ENCODE data around the gene ACIN1.
A peak's percentile ranks its signal among the peaks of the same experiment; 100 is the strongest.

Gene ACIN1

DNA sequence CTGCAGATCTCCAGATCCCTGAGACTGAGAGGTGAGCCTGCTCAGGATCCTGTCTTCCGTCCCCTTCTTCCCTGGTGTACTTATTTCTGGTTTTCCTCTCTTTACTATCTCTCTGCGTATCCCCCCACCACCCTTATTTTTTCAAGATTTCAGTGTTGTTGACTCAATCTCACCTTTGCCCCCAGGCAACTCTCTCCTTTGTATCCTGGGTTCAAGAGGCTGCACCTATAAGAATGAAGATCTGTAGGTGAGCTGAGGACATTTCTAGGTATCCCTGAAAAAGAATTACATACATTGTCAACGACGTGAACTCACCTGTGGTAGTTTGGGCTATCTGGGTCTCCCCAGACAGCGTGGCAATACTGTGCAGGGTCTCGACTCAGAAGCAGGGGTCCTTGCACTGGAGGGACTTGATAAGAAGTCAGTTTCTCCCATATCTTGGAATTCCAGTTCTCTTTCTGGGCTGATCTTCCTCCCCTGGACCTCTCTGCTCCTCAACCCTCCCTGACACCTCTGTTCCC is 9.2 kb upstream of the ACIN1 start:
- no peak for DNase-seq

DNA sequence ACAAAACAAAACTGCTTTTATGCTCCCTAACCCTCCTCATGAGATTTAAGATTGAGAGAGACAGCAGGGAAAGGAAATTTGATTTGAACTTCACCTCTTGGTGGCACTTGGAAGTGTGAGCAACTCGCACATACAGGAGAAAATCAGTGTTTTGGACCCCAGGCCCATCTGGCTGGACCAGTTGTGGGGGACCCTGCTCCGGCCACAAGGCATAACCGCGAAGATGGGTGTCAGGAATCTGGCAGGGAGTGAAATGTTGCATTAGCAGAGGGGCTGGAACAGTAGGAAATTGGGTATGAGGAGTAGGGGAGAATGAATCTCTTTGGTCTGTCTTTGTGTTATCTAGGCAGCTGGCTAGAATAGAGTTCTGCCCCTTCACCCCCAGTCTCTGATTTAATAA is 8.6 kb upstream of the ACIN1 start:
- DNase-seq, result no peak

DNA sequence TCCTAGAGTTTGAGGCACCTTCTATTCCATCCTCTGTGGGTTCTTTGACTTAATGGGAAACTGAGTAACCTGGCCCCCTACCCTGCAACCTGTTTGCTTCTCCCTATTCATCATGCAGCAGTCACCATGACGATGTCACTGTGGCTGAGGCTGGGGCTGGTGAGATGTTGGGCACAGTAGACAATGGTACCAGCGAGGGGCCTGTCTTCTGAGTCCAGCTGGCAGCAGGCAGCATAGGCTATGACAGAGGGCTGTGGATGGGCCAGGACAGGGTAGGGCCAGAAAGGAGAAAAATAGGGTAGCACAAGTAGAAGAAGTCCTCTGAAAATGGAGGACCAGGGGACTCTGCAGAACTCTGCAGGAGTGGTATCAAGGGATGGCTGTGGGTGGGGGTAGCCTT is 7.9 kb upstream of the ACIN1 start:
- DNase-seq, result no peak

DNA sequence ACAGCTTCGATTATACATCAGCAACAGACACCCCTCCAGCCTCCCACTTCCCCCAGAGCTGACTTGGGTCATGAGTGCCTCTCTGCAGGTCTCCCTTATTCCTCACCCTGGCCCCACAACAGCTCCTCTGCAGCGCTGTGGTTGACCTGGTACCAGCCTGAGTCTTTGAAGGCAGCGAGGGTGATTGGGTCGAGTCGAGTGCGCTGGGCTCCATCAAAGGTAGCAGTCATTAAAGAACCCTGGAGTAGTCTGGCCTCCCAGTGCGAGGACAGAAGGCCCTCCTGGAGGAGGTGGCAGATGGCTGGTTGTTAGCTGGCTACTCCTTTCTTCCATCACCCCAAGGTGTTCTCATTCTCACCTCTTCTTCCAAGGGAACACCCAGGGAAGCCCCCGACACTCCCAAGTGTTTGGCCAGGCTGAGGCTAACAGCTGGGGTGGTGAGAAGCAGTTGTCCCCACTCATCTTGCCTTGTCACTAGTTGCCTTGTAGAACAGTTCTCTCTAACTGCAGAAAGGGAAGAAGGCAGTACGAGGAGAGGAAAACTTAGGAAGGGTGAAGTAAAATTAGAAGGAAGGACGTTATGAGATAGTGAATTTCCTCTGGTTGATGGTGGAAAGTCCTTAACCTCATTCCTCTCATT is 7.2 kb upstream of the ACIN1 start:
- no peak for DNase-seq

DNA sequence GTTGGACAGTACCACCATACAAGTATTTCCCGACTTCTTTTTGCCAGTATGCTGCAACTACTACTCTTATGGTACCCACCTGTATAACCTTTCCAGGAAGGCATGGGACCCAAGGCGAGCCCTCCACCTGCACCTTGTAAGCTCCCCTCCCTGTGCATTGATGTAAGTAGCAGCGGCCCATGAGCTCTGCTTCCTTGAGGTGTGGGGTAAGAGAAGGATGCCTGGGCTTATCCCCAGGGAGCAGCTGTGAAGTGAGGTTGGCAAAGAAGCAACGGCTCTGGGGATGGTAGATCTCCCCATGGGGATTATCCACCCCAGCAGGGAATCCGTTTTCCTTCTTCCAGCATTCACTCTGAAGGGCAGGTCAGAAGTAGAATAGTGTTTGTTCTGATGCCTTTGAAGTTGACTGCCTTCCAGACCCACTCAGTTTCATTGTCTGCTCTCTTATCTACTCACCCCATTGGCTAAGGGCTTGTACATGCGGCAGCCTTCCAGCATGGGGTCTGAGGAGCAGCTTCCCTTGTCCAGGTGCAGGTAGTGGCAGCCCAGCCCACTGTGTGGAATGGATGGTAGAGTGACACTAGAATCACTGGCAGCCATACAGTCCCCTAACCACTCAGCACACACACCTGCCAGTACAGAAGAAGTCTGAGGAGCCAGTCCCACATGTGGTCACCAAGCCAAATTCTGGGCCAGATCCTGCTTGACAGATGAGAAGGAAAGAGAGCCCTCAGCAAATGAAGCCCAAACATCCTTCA is 6.5 kb upstream of the ACIN1 start:
- DNase-seq, result no peak

DNA sequence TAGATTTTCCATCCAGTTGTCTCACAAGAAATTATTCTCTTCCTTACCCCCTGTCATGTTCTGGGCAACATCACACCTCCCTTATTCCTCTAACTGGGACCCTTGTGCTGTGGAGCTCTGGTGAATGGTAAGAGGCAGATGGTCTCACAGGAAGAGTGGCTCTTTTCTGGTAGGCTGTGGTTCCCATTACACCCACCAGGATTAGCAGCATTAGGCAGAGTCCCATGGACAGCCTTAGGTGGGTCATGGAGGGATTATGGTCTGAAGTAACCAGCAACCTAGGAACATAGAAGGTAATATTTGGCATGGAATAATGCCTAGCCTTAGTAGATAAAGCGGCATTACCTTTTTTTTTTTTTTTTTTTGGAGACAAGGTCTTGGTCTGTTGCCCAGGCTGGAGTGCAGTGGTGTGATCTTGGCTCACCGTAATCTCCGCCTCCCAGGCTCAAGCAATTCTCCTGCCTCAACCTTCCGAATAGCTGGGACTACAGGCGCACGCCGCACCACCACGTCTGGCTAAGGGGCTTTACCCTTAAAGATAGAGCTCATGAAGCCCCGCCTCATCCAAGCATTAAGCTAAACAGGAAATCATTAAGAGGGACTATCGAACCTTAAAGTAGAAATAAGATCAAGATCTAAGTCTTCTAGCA is 4.4 kb upstream of the ACIN1 start:
- DNase-seq, result no peak

DNA sequence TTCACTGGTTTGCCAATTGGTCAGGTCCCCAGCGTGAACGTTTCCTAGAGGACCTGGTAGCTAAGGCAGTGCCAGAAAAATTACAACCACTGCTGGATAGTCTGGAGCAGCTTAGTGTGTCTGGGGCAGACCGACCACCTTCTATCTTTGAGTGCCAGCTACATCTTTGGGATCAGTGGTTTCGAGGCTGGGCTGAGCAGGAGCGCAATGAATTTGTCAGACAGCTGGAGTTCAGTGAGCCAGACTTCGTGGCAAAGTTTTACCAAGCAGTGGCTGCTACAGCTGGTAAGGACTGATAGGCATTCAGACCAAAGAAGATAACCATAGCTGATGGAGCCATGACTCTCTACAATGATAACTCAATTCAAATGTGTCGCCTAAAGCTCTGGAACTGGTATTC is 2.9 kb upstream of the ACIN1 start:
- DNase-seq, result peak; percentile 94

DNA sequence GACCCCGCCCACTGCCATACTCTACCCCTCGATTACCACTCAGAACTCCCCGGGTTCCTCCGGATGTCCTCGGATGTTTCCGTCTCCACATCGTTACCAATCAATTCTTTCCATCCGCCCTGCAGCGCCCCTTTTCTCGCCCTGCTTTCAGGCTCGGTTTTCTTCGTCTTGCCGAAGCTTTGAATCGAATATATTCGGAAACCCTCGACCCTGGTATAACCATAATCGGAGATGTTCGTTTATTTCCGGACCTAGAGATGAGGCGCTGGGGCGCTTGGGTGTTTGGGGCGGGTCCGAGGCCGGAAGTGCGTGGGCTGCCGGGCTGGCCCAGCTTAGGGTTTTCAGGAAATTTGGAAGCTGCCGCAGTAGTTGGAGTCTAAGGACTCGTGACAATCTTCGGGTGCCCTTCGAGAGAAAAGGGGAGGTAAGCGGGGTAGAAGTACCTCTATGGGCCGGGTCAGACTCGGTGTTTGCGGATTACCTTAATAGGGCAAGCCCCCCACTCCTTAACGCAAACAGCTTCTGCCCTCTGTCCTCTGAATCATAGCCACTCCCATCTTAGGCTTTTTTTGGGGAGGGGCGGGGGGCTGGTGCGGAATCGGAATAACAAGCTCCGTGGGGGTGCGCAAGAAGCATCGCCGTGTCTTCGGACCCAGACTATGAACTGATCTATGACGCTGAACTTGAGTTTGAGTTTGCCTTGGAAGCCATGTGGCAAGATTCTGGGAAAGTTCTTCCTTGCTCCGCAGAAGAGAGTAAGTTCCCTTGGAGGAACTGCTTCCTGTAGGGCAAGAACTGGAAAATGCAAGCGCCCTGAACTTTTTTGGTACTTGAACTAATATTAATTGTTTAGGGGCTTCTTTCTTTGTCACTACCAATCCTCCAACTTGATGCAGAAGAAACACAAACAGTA is 516 bp upstream of the ACIN1 start, which contains the start of gene C14orf119:
C14orf119 (plus strand) TSS at position 310 of the 913 bp plus-strand sequence. CDS start 2,154 bp downstream, outside the sequence.
- DNase-seq, result peak; percentile 100

DNA sequence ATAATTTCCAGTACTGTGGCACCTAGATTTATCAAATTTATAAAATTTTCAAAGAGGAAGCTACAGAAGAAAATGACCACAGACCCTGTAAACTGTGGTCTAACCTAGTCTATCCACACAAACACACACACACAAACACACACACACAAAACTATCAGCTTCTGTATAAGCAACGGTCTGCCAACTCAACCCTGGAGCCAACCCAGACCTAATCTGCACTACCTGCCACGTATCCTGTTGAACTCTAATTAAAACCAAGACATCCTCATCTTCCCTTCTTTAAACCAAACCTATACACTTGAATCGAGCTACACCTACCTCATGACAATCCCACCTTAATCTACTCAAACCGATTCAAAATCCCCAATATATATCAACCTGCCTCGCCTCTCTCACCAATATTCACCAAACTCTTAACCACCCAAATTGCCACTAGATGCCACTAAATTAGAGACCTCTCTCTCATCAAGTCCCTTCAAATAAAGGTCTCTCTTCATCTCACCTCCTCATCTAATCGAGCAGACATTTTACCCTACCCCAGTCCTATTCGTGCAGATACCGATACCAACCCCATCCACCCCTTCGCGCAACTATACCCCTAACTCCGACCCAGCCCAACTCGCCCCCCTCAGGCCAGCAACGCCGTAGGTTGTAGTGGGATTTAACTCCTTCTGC is 808 bp downstream of the ACIN1 start:
- no peak for DNase-seq

DNA sequence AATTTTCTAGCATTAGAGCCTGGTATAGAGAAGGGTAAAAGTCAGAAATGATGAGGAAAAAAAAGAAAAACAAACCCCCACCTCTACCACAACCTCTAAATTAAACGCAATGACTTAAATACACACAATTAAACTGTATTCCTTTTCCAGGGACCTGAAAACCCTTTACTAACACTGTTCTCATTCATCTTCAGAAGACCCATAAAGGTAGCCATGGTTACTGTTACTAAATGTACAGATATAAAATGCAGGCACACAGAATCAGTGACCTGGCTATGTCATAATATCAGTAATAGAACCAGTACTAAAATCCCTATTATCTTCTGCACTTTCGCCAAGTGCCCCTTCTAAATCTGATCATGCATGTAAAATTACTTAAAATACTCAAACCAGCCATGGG is 1.4 kb downstream of the ACIN1 start:
- DNase-seq, result no peak

DNA sequence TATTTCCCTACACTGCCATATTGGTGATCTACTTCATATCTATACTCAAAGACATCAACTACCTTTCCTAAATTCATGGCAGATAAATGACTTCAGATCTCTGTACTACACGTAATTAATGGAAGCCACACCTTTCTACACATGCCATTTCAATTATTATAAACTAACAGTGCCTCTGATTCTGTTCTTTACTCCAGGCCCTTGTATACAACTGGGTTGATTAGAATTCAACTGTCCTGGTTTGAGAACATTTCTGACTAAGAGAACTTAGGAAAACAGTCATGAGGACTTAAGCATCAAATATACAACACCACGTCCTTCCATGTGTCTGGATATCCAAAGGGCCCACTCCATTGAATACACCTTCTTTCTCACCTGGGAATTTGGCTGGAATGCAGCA is 1.8 kb downstream of the ACIN1 start:
- DNase-seq, result no peak

DNA sequence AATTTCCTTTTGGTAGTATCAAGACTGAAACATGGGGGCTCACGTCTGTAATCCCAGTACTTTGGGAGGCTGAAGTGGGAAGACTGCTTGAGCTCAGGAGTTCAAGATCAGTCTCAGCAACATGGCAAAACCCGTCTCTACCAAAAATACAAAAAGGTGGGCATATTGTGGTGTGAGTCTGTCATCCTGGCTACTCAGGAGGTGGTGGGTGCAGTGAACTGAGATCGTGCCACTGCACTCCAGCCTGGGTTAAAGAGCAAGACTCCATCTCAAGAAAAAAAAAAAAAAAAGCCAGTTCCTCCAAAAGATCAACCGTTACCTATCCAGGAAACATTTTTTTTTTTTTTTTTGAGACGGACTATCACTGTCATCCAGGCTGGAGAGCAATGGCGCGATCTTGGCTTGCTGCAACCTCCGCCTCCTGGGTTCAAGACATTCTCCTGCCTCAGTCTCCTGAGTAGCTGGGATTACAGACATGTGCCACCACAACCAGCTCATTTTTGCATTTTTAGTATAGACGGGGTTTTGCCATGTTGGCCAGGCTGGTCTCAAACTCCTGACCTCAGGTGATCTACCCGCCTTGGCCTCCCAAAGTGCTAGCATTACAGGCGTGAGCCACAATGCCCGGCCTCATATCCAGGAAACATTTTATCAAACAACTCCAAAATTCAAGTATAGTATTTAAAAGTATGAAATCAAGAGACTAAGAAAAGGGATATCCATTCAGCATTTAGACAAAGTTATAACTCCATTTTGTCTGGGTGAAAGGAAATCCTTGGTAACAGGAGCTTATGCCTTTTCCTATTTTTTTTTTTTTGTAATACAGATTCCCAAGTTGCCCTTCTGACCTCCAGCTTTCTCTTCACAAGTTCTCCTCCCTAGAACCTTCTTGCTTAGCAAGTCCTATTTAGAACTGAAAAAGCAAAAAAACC is 3.4 kb downstream of the ACIN1 start:
- no peak for DNase-seq

DNA sequence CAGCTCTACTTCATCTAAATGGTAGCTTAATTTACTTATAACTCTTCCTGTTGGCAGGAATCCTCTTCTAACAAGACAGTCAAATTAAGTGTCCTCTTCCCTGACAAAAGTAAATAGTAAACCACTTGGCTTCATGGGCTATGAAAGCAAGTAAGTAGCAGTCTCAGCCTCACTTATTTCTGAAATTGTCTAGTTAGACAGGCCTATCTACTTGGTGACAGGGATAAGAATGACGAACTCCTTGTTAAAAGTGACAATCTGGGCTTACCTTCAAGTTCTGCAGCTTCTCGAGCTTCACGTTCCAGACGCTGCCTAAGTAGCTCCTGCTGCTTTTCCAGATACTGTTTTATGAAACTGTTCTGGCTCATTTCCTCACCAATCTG is 4.7 kb downstream of the ACIN1 start:
- DNase-seq, result no peak

DNA sequence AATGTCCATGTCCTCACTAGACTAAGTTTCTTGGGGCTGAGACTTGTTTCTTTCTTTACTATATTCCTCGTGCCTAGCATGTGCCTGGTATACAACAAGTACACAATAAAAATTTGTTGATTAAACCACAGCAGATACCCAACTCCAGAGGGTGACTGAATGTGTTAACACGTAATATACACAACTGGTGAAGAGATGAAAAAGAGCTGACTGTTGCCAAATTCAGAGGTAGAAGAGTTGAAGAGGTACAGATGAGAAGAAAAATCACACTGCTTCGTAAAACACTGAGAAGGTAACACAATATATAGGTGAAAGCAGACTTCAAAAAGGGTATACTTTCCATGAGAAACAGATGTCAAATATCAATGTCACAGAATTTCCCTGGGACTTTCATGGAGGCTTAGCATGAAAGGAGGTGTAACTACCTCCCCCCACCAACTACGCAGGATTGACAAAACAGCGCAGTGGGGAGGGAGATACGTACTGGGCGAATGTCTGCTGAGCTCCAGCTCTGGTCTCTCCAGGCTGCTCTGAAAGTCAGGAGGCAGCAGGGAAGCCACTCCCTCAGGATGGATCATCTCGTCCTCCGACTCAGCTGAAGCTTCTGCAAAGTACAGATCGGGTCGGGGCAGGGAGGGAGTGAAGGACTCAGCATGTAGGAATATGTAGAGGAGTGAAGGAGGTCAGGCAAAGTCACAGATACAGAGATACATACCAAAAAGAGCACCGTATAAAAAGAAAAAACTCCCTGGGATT is 5.3 kb downstream of the ACIN1 start:
- DNase-seq, result no peak

DNA sequence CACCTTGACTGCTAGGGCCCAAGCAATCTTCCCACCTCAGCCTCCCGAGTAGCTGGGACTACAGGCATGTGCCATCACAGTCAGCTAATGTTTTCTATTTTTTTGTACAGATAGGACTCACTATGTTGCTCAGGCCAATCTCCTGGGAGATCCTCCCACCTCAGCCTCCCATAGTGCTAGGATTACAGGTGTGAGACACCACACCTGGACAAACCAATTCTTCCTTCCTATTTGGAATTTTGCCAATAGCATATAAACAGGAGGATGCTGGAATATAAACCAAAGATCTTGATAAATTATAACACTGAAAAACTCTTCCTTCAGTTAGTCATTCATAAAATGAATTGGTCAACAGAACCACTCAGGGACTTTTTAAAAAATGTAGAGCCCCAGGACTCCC is 8.4 kb downstream of the ACIN1 start:
- no peak for DNase-seq

DNA sequence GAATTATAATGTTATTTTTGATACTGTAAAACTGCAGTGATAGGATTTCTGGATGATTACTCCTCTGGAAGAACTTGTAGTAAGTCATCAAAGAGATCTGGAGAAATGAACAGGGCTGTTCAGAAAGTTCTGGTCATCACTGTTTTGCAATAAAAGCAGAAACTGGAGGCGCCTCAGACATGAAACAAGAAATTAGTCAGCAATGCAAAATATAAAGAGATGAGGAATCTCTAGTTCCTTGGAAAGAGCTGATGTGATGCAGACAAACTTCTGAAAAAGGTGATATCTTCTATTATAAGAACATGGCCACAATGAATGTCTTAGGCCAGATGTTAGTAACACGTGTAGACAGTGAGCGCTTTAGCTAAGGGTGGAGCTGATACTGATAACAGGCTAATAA is 9.5 kb downstream of the ACIN1 start:
- no peak for DNase-seq

DNA sequence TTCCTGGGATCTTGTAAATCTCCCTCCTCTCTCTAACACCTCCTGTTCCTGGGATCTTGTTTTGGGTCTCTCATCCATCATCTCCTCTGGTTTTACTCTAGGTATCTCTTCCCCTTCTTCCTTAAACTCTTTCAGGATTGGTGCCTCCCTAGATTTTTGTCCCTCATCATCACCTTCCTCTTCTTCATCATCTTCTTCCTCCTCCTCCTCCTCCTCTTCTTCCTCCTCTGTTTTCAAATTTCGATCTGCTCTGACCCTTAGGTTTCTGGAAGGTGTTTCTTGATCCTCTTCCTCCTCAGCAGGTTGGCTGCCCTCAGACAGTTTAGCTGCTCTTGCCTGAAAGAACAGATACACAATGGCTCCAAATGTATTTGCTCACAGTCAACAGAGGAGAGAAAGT is 14.5 kb downstream of the ACIN1 start:
- DNase-seq, result no peak

DNA sequence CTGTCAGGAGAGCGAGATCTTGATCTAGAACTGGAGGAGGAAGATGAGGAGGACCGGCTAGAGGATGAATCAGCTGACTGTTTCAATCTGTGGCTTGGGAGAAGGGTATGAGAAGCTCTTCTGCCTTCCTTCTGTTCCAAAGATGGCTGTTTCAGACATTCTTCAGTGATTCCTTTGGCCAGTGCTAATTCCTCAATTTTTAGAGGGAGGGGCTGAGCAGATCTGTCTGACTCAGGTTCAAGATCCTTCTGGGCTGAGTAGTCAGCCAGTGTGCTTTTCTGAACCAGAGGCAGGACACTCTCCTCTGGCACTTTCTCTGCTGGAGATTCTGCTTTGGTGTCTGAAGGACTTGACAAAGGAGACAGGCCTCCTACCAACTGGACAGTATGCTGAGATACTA is 15.2 kb downstream of the ACIN1 start:
- no peak for DNase-seq

DNA sequence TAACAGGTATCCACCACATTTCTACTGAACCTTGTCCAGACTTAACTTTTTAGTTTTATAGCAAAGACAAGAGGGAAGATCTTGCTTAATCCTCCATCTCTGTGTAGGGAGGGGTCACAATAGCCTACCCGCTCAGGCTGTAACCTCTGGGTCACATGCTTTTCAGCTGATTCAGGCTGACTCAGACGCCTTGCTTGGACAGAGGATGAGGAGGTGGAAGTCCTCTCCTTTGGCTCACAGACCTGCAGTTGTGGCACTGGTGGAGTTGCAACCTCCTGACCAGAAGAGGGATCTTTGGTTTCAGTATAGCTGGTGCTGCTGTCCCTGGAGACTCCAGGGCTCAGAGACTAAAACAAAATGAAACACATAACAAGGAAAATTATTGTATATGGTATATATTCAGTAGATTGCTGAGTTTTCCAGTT is 16.2 kb downstream of the ACIN1 start:
- peak; percentile 54 for DNase-seq

DNA sequence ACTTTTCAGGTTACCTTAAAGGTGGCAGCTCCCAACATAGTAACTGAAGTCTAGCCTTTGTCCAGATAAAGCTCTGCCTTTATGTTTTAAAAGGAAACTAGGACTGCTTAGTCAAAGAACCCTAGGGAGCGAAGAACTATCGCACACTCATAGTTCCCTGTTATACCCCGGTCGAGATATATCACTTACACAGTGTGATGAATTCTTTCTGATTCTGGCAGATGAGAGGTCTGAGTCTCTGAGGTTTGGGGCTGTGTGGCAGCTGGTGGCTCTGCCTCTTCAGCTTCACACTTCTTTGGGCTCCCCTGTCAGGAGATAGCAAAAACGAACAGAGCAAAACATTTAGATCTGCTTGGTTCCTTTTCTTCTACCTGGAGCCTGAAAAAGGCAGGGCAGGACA is 17.0 kb downstream of the ACIN1 start:
- DNase-seq, result no peak
